Brain microvascular endothelial cell (primary cell): Measurements from ENCODE around the gene DIAPH3.
"Not testable (repeated sequence)": the region's sequence is repeated elsewhere in the genome, so short reads cannot be mapped to it uniquely, and the experiment has no call there.

Source experiments
- DNase-seq: peaks from one replicate; pipeline ENCODE4 v3.0.0-alpha.2; 2020
- H3K27ac ChIP-seq: fragments of 250-450 bp; sonication (Bioruptor Pico); 2 replicates; pipeline ENCODE4 v1.5.1; 2020; ENCODE audit warnings: mild to moderate bottlenecking, moderate library complexity
- H3K27me3 ChIP-seq: fragments of 250-450 bp; sonication (Bioruptor Pico); replicated peaks from 2 replicates; pipeline ENCODE4 v1.5.1; 2020; ENCODE audit warnings: mild to moderate bottlenecking
- H3K36me3 ChIP-seq: fragments of 250-450 bp; sonication (Bioruptor Pico); replicated peaks from 2 replicates; pipeline ENCODE4 v1.5.1; 2020; ENCODE audit warnings: mild to moderate bottlenecking
- H3K4me3 ChIP-seq: 2 replicates; pipeline ENCODE4 v1.5.1; 2011; ENCODE audit warnings: low read depth, mild to moderate bottlenecking, control low read depth, low read length, moderate library complexity
- CTCF ChIP-seq: IDR thresholded peaks from 2 replicates; pipeline ENCODE4 v1.5.1; 2011; ENCODE audit warnings: low read depth, mild to moderate bottlenecking, moderate library complexity, low read length, control low read depth, inconsistent platforms; ENCODE audit errors: missing control alignments
- in situ Hi-C: cut with HindIII; loops from 2 replicates; pipeline ENCODE4 v1.10.0; 2017; ENCODE audit warnings: low sequenced_read_pairs, low pct_ligation_motif_present

DIAPH3 gene

GRCh38 chr13:60090574-60090973 lies 73.2 kb downstream of the DIAPH3 start:
- no peak for TF ChIP-seq CTCF
- in situ Hi-C loops = no loop called here
- no peak overlapping the region for H3K27ac ChIP-seq
- no peak overlapping the region for H3K4me3 ChIP-seq
- DNase-seq = no peak
- no peaks in the 10 kb centered on the region for H3K27me3 ChIP-seq
- no peaks in the 10 kb centered on the region for H3K36me3 ChIP-seq

- H3K36me3 ChIP-seq, H3K27me3 ChIP-seq, in situ Hi-C loops, H3K27ac ChIP-seq, H3K4me3 ChIP-seq, DNase-seq: not testable (repeated sequence)
Observed at GRCh38 chr13:60083780-60084179, 79.9 kb downstream of the DIAPH3 start.

GRCh38 chr13:60080850-60081249 lies 82.9 kb downstream of the DIAPH3 start:
- in situ Hi-C loops = no loop called here
- no peak for TF ChIP-seq CTCF
- Histone ChIP-seq H3K27me3 (no peaks in the 10 kb centered on the region), H3K36me3 (no peaks in the 10 kb centered on the region), H3K27ac (no peak overlapping the region), H3K4me3 (no peak overlapping the region)
- no peak for DNase-seq

- Histone ChIP-seq H3K4me3 (no peak overlapping the region), H3K27me3 (no peaks in the 10 kb centered on the region), H3K36me3 (no peaks in the 10 kb centered on the region), H3K27ac (no peak overlapping the region)
- in situ Hi-C loops = no loop called here
- DNase-seq = no peak
- TF ChIP-seq CTCF = no peak
Observed at GRCh38 chr13:60078226-60078625, 85.5 kb downstream of the DIAPH3 start.

- no peaks in the 10 kb centered on the region for H3K27me3 ChIP-seq
Observed at GRCh38 chr13:60075850-60076249, 87.9 kb downstream of the DIAPH3 start.

GRCh38 chr13:60074397-60074796 lies 89.3 kb downstream of the DIAPH3 start:
- in situ Hi-C loops = no loop called here
- DNase-seq = no peak

More at GRCh38 chr13:60075850-60076249, 87.9 kb downstream of the DIAPH3 start:
- no peak for DNase-seq
- H3K27ac ChIP-seq = no peak overlapping the region
- no peak for TF ChIP-seq CTCF
- in situ Hi-C loops = no loop called here
- no peaks in the 10 kb centered on the region for H3K36me3 ChIP-seq
- no peak overlapping the region for H3K4me3 ChIP-seq

More at GRCh38 chr13:60074397-60074796, 89.3 kb downstream of the DIAPH3 start:
- Histone ChIP-seq H3K27ac (no peak overlapping the region), H3K4me3 (no peak overlapping the region), H3K36me3 (no peaks in the 10 kb centered on the region), H3K27me3 (no peaks in the 10 kb centered on the region)
- no peak for TF ChIP-seq CTCF
